22Rv1 (cell line): Measurements from ENCODE around the gene SEMA3E.

Experiments
- ZFX ChIP-seq: fragments of 450-650 bp; IDR thresholded peaks from 2 replicates; pipeline ENCODE4 v1.6.1; 2017; ENCODE audit warnings: antibody characterized with exemption, borderline replicate concordance
- TF ChIP-seq, protein P1 (sequence below): fragments of 450-650 bp; IDR thresholded peaks from 2 replicates; pipeline ENCODE4 v1.5.1; 2017; ENCODE audit warnings: mild to moderate bottlenecking

- TF ChIP-seq, protein P1, sequence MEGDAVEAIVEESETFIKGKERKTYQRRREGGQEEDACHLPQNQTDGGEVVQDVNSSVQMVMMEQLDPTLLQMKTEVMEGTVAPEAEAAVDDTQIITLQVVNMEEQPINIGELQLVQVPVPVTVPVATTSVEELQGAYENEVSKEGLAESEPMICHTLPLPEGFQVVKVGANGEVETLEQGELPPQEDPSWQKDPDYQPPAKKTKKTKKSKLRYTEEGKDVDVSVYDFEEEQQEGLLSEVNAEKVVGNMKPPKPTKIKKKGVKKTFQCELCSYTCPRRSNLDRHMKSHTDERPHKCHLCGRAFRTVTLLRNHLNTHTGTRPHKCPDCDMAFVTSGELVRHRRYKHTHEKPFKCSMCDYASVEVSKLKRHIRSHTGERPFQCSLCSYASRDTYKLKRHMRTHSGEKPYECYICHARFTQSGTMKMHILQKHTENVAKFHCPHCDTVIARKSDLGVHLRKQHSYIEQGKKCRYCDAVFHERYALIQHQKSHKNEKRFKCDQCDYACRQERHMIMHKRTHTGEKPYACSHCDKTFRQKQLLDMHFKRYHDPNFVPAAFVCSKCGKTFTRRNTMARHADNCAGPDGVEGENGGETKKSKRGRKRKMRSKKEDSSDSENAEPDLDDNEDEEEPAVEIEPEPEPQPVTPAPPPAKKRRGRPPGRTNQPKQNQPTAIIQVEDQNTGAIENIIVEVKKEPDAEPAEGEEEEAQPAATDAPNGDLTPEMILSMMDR = peak; percentile 94
- no peak for TF ChIP-seq ZFX
Measured at GRCh38 chr7:83410989-83411591, 237.8 kb downstream of the SEMA3E start.
